H1 (cell line): ENCODE measurements around the gene TC2N. TPM values are rescaled to one million over a fixed set of nuclear protein-coding genes. Genes with fewer than 3 reads are reported as not detected.
A peak's percentile ranks its signal among the peaks of the same experiment; 100 is the strongest.

Source experiments
- CTCF ChIA-PET: fragments of 300-600 bp; sonication (Branson Sonifier 250); formaldehyde crosslinking; loops from one replicate; lab custom pipeline; 2021; ENCODE audit not compliant: partially characterized antibody; lab: Charles Lee
- POLR2A ChIA-PET: fragments of 300-600 bp; sonication (Branson Sonifier 250); formaldehyde crosslinking; loops from one replicate; lab custom pipeline; 2021; ENCODE audit warnings: inconsistent platforms; ENCODE audit not compliant: partially characterized antibody; lab: Charles Lee
- DNase-seq, 2 experiments: peaks; one replicate each; pipeline versions ENCODE4 v3.0.0 to v3.0.0-alpha.2; 2010 to 2022; ENCODE audit warnings: low spot score in 2 of 2, low read depth in 1 of 2, mixed read lengths in 1 of 2
- FAIRE-seq: peaks from 2 replicates; lab custom pipeline; 2011; peaks lifted over from hg19 to GRCh38; lab: Jason Lieb, UNC
- H2AFZ ChIP-seq: 2 replicates; pipeline ENCODE4 v1.8.1; 2012; ENCODE audit warnings: low read length, inconsistent platforms
- H2AK5ac ChIP-seq: 2 replicates; pipeline ENCODE4 v1.6.1; 2013; ENCODE audit warnings: low read depth, low read length
- H2BK120ac ChIP-seq: replicated peaks from 2 replicates; pipeline ENCODE3; 2013; ENCODE audit warnings: low read depth, low read length, inconsistent platforms
- H2BK12ac ChIP-seq: 2 replicates; pipeline ENCODE4 v1.6.1; 2013; ENCODE audit warnings: low read depth, low read length
- H2BK15ac ChIP-seq: 2 replicates; pipeline ENCODE4 v1.6.1; 2013; ENCODE audit warnings: low read length
- H2BK20ac ChIP-seq: 2 replicates; pipeline ENCODE4 v1.6.1; 2013; ENCODE audit warnings: low read length
- H2BK5ac ChIP-seq: 2 replicates; pipeline ENCODE4 v1.6.1; 2013; ENCODE audit warnings: low read depth, low read length
- H3K14ac ChIP-seq: 2 replicates; pipeline ENCODE4 v1.6.1; 2013; ENCODE audit warnings: inconsistent platforms; ENCODE audit not compliant: insufficient read length
- H3K18ac ChIP-seq: 2 replicates; pipeline ENCODE4 v1.6.1; 2013; ENCODE audit warnings: low read length; ENCODE audit errors: extremely low read depth
- H3K23ac ChIP-seq: 2 replicates; pipeline ENCODE4 v1.6.1; 2013; ENCODE audit warnings: inconsistent platforms; ENCODE audit not compliant: insufficient read length
- H3K23me2 ChIP-seq: 2 replicates; pipeline ENCODE4 v1.6.1; 2013; ENCODE audit warnings: low read depth, low read length
- H3K27ac ChIP-seq: 2 replicates; pipeline ENCODE4 v1.6.1; 2011; ENCODE audit warnings: low read depth, low read length, inconsistent platforms
- H3K27me3 ChIP-seq, 4 experiments: replicated peaks in 1 of 4; 1 replicate in 1 of 4; 2 replicates in 3 of 4; pipeline versions ENCODE4 v1.6.1 to v1.8.1; 2011 to 2013; ENCODE audit warnings: low read length in 3 of 4, mild to moderate bottlenecking in 3 of 4, inconsistent platforms in 2 of 4, mixed read lengths in 2 of 4, moderate library complexity in 1 of 4; ENCODE audit not compliant: control insufficient read depth in 3 of 4, insufficient read depth in 3 of 4; ENCODE audit errors: extremely low read depth in 1 of 4
- H3K36me3 ChIP-seq, 4 experiments: 2 replicates each; pipeline versions ENCODE4 v1.6.1 to v1.8.1; 2011 to 2013; ENCODE audit warnings: mild to moderate bottlenecking in 4 of 4, low read length in 3 of 4, moderate library complexity in 2 of 4, control low read depth in 1 of 4, inconsistent platforms in 1 of 4; ENCODE audit not compliant: insufficient read depth in 4 of 4, control insufficient read depth in 2 of 4
- H3K4ac ChIP-seq: replicated peaks from 2 replicates; pipeline ENCODE3; 2013; ENCODE audit warnings: low read length, low read depth, mixed read lengths, inconsistent platforms; ENCODE audit not compliant: insufficient read length
- H3K4me1 ChIP-seq, 4 experiments: replicated peaks in 1 of 4; 1 replicate in 1 of 4; 2 replicates in 3 of 4; pipeline versions ENCODE4 v1.6.1 to v1.8.1; 2011 to 2013; ENCODE audit warnings: low read length in 3 of 4, inconsistent platforms in 2 of 4, mixed read lengths in 1 of 4; ENCODE audit not compliant: insufficient read depth in 4 of 4, control insufficient read depth in 3 of 4
- H3K4me2 ChIP-seq, 2 experiments: 2 replicates each; pipeline versions ENCODE4 v1.6.1 to v1.8.1; 2011 to 2013; ENCODE audit warnings: low read depth in 2 of 2, low read length in 2 of 2, control low read depth in 1 of 2, inconsistent platforms in 1 of 2, mild to moderate bottlenecking in 1 of 2; ENCODE audit not compliant: insufficient read depth in 1 of 2
- H3K4me3 ChIP-seq, 4 experiments: fragments of 200-600, 300-600 bp in 1 of 4; sonication (generic), shearing (Covaris generic), sonication (Bioruptor Twin) in 1 of 4; 2 replicates each; pipeline versions ENCODE4 v1.5.1 to v1.8.1; 2011 to 2016; ENCODE audit warnings: low read length in 4 of 4, low read depth in 3 of 4, control low read depth in 2 of 4, inconsistent platforms in 2 of 4, mild to moderate bottlenecking in 2 of 4, mixed read lengths in 1 of 4, moderate library complexity in 1 of 4; ENCODE audit not compliant: insufficient read depth in 2 of 4; ENCODE audit errors: extremely low read depth in 1 of 4
- H3K56ac ChIP-seq: replicated peaks from 2 replicates; pipeline ENCODE3; 2013; ENCODE audit warnings: low read depth, mild to moderate bottlenecking, mixed read lengths, low read length, inconsistent platforms; ENCODE audit not compliant: insufficient read length
- H3K79me1 ChIP-seq: 2 replicates; pipeline ENCODE4 v1.6.1; 2013; ENCODE audit warnings: low read depth, low read length, control low read depth
- H3K79me2 ChIP-seq, 2 experiments: 2 replicates each; pipeline versions ENCODE4 v1.6.1 to v1.8.1; 2012 to 2013; ENCODE audit warnings: low read length in 2 of 2, mild to moderate bottlenecking in 2 of 2, inconsistent platforms in 1 of 2; ENCODE audit not compliant: insufficient read depth in 2 of 2, control insufficient read depth in 1 of 2
- H3K9ac ChIP-seq, 4 experiments: replicated peaks in 1 of 4; 1 replicate in 1 of 4; 2 replicates in 3 of 4; pipeline versions ENCODE4 v1.6.1 to v1.8.1; 2011 to 2013; ENCODE audit warnings: low read depth in 3 of 4, low read length in 3 of 4, control low read depth in 2 of 4, mild to moderate bottlenecking in 2 of 4, moderate library complexity in 2 of 4, inconsistent platforms in 1 of 4; ENCODE audit errors: extremely low read depth in 1 of 4
- H3K9me3 ChIP-seq, 2 experiments: 2 replicates each; pipeline versions ENCODE4 v1.6.1 to v1.8.1; 2012 to 2013; ENCODE audit warnings: mild to moderate bottlenecking in 2 of 2, moderate library complexity in 2 of 2, control low read depth in 1 of 2, inconsistent platforms in 1 of 2, low read depth in 1 of 2, low read length in 1 of 2, mixed read lengths in 1 of 2; ENCODE audit not compliant: insufficient read depth in 2 of 2
- H4K20me1 ChIP-seq, 2 experiments: replicated peaks in 1 of 2; 2 replicates each; pipeline versions ENCODE3 to v1.8.1; 2011 to 2013; ENCODE audit warnings: inconsistent platforms in 2 of 2, low read length in 2 of 2, mild to moderate bottlenecking in 1 of 2; ENCODE audit not compliant: insufficient read depth in 2 of 2, control insufficient read depth in 1 of 2
- H4K5ac ChIP-seq: 2 replicates; pipeline ENCODE4 v1.6.1; 2013; ENCODE audit warnings: low read length, low read depth, mixed read lengths, inconsistent platforms; ENCODE audit not compliant: insufficient read length
- H4K8ac ChIP-seq: 2 replicates; pipeline ENCODE4 v1.8.0; 2013; ENCODE audit warnings: mild to moderate bottlenecking, moderate library complexity, low read length, inconsistent platforms; ENCODE audit not compliant: insufficient read depth; ENCODE audit errors: extremely low read depth
- H4K91ac ChIP-seq: replicated peaks from 2 replicates; pipeline ENCODE3; 2013; ENCODE audit warnings: low read length, mixed read lengths, inconsistent platforms; ENCODE audit not compliant: insufficient read length
- BACH1 ChIP-seq: IDR thresholded peaks from 2 replicates; pipeline ENCODE4 v1.6.1; 2012; ENCODE audit warnings: low read length, improper control_type of control experiment
- CEBPB ChIP-seq: IDR thresholded peaks from 2 replicates; pipeline ENCODE4 v1.6.1; 2012; ENCODE audit warnings: low read depth, low read length
- CHD2 ChIP-seq: IDR thresholded peaks from 2 replicates; pipeline ENCODE4 v1.6.1; 2012; ENCODE audit warnings: low read length, improper control_type of control experiment
- KDM1A ChIP-seq: fragments of 200-600, 300-600 bp; sonication (generic); IDR thresholded peaks from 2 replicates; pipeline ENCODE4 v1.7.1; 2016; ENCODE audit warnings: mild to moderate bottlenecking, low read length, borderline replicate concordance
- PHF8 ChIP-seq: fragments of 200-600 bp; sonication (generic); conservative IDR thresholded peaks from 2 replicates; pipeline ENCODE4 v1.7.1; 2012; ENCODE audit warnings: low read depth, mild to moderate bottlenecking, inconsistent platforms, low read length, moderate library complexity
- SUZ12 ChIP-seq: fragments of 200-600 bp; sonication (generic); IDR thresholded peaks from 2 replicates; pipeline ENCODE4 v1.6.1; 2012; ENCODE audit warnings: mild to moderate bottlenecking, inconsistent platforms, low read length, moderate library complexity, mixed read lengths
- TBP ChIP-seq: IDR thresholded peaks from 2 replicates; pipeline ENCODE4 v1.6.1; 2011; ENCODE audit warnings: low read depth, low read length, improper control_type of control experiment
- ZNF274 ChIP-seq: IDR thresholded peaks from 2 replicates; pipeline ENCODE4 v1.7.0; 2012; ENCODE audit warnings: low read length, borderline replicate concordance; ENCODE audit errors: extremely low read depth
- WGBS, 2 experiments: shearing (Covaris generic) in 1 of 2; methylation state at CpG; one replicate each; pipeline versions ENCODE4 v1.1.6 to v1.1.7; 2013 to 2015; ENCODE audit warnings: low lambda C conversion rate in 2 of 2, mixed read lengths in 2 of 2, inconsistent platforms in 1 of 2, low coverage in 1 of 2, missing lambda C conversion rate in 1 of 2; ENCODE audit not compliant: insufficient replicate concordance in 2 of 2, insufficient coverage in 1 of 2, insufficient read length in 1 of 2; ENCODE audit errors: extremely low coverage in 1 of 2, missing lambda C conversion rate in 1 of 2; 5-methylcytosine and 5-hydroxymethylcytosine counted together
- polyA plus RNA-seq, 7 experiments: library from polyadenylated mRNA; depleted of rRNA in 3 of 7; stranded (reverse) in 5 of 7; unstranded in 2 of 7; fragments of >200 nt in 5 of 7; fragments of 200-250 nt in 2 of 7; gene quantifications; 1 replicate in 5 of 7; 2 replicates in 1 of 7; 4 replicates in 1 of 7; pipeline versions ENCODE4 v1.2.1 to v1.2.3, GENCODE V29; 2011 to 2013; ENCODE audit warnings: missing spikeins in 2 of 7, mixed read lengths in 2 of 7
- total RNA-seq: library from RNA; stranded (reverse); fragmentation: NEBNext Ultra II Directional; extraction: Animal tissue kit (Norgen Biotek cat#: 25700); gene quantifications from 2 replicates; pipeline ENCODE4 v1.2.1, GENCODE V29; 2021
- TF ChIP-seq, protein P1 (sequence below): IDR thresholded peaks from 2 replicates; pipeline ENCODE4 v1.6.1; 2012; ENCODE audit warnings: inconsistent platforms

Gene TC2N
- total and polyA plus RNA-seq, 2 of the 8 experiments (the other 6 are each of a cell fraction or from before 2014, with no cell fraction given): 9.7 to 36.2 TPM

DNA sequence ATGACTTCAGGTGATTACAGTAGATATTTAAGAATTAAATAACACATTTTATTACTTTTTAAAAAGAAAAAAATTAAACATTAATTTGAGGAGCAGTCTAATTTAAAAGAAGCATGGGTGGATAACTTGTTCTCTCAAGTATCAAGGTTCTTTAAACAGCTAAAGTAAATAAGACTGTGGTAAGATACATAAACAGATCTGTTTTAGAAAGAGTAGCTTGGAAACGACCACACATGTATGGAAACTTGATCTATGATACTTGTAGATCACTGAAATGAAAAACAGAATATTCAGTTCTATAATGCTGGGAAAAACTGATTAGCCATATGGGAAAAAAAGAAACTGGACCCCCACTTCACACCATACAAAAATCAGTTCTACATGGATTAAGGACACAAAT is 36.0 kb downstream of the TC2N start:
- CTCF ChIA-PET: interaction anchor here (0.9 to 1.0 kb wide), 2 partner anchors 52 to 80 kb away, joined by 3 to 4 read pairs; no protein-coding TSS in a partner anchor
- H3K23ac ChIP-seq: no peak overlapping the region
- FAIRE-seq: no peak

More for the DNA sequence above, 36.0 kb downstream of the TC2N start:
- H2BK5ac ChIP-seq: no peak overlapping the region
- no peak overlapping the region for H2AK5ac ChIP-seq
- no peak overlapping the region for H2BK12ac ChIP-seq
- no peaks in the 10 kb centered on the region for H3K36me3 ChIP-seq
- H3K79me1 ChIP-seq: no peaks in the 10 kb centered on the region
- H3K4me1 ChIP-seq: peaks cover 0 to 5% (median 3%) of the 10 kb centered on the region in 4 experiments; a peak in 2 of 7 replicates
- no peak overlapping the region for H2BK120ac ChIP-seq
- H3K79me2 ChIP-seq: peaks cover 0 to 79% of the 10 kb centered on the region in 2 experiments; a peak in 2 of 4 replicates
- peak overlapping the region in 1 of 2 experiments; percentile 6; a peak in 2 of 4 replicates for H3K4me2 ChIP-seq
- no peak for DNase-seq
- H3K18ac ChIP-seq: no peak overlapping the region
- TF ChIP-seq ZNF274 (no peak), KDM1A (no peak), BACH1 (no peak), SUZ12 (no peak), CHD2 (no peak), PHF8 (no peak), CEBPB (no peak), TBP (no peak)
- TF ChIP-seq, protein P1, sequence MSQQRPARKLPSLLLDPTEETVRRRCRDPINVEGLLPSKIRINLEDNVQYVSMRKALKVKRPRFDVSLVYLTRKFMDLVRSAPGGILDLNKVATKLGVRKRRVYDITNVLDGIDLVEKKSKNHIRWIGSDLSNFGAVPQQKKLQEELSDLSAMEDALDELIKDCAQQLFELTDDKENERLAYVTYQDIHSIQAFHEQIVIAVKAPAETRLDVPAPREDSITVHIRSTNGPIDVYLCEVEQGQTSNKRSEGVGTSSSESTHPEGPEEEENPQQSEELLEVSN: no peak
- H2BK15ac ChIP-seq: no peak overlapping the region
- H3K4me3 ChIP-seq: no peak overlapping the region
- 19% methylated on average over 1 of the region's 1 CpG; no CpG with 5 or more reads in 1 of the 2 experiments for WGBS, 2 experiments
- no peak overlapping the region for H2BK20ac ChIP-seq
- H3K9ac ChIP-seq: no peak overlapping the region
- peaks cover 5% of the 10 kb centered on the region in 2 experiments; a peak in 2 of 4 replicates for H3K9me3 ChIP-seq
- POLR2A ChIA-PET: interaction anchor here (0.9 kb wide), 1 partner anchor 12 kb away, joined by 3 read pairs; no protein-coding TSS in a partner anchor
- H3K27ac ChIP-seq: no peak overlapping the region
- no peak overlapping the region for H3K14ac ChIP-seq
- no peaks in the 10 kb centered on the region for H3K27me3 ChIP-seq
- H3K4ac ChIP-seq: no peak overlapping the region
- no peaks in the 10 kb centered on the region for H4K20me1 ChIP-seq
- H4K8ac ChIP-seq: no peak overlapping the region
- no peak overlapping the region for H4K5ac ChIP-seq
- no peak overlapping the region for H2AFZ ChIP-seq
- no peaks in the 10 kb centered on the region; the same call in 1 of the 2 replicates for H3K23me2 ChIP-seq
- H3K56ac ChIP-seq: no peak overlapping the region
- no peak overlapping the region for H4K91ac ChIP-seq
